Vein endothelial cell (primary cell): ENCODE measurements around the gene KLHL22. TPM values are rescaled to one million over a fixed set of nuclear protein-coding genes. Genes with fewer than 3 reads are reported as not detected.

Experiments used
- small RNA-seq: library from RNA; depleted of rRNA; stranded (forward); fragments of <200 nt; gene quantifications from one replicate; pipeline ENCODE3, GENCODE V24; 2012
- total RNA-seq: library from RNA; depleted of rRNA; stranded (reverse); fragments of >200 nt; gene quantifications from 2 replicates; pipeline ENCODE4 v1.2.3, GENCODE V29; 2012

Gene KLHL22
- 19.4 and 21.9 TPM in 2 replicates for total RNA-seq

DNA sequence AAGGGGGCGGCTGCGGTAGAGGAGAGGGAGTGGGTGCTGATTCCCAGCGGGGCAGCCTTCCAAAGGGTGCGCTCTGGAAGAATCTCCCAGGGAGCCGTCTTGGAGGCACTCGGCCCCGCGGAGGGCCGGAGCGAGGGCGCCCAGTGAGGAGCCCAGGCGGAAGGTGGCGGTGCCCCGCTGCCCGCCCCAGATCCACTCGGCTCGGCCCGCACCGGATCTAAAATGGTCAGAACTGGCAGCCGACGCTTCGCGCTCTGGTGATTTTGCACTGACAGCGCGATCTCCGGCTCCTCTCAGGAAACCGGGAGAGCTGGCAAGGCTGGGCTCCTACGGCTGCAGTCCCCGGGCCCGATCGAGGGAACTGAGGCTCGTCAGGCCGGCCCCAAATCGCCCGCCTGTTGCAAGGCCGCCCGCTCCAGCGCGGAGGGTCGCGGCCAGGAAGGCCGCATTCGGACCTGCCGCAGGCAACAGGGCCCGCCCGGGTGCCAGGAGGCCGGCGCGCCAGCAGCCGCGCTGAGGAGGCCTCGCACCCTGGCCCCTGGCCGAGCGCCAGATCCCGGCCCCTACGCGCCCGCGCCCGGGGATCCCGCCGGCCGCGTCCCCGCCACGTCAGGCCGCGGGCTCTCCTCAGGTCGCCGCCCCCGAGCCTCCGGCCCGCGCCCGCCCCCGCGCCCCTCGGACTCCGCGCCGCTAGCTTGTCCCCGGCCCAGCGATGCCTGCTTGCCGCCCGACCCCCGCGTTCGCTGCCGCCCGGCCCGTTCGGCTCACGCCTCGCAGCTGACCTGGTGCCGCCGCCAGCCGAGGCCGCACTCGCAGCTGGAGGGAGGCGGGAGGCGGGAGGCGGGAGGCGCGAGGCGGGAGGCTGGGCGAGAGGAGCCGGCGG is at the start of gene KLHL22:
Gene KLHL22 (minus strand): TSS at position 818 of the 883 bp plus-strand sequence. CDS start 6,584 bp downstream, outside the sequence.

GRCh38 chr22:20507253-20508066 is 11.9 kb upstream of the KLHL22 start, which contains the start of gene MED15:
Gene MED15, plus strand, starts transcription at chr22:20507610. Its CDS starts 69 bp downstream, at chr22:20507679.

DNA sequence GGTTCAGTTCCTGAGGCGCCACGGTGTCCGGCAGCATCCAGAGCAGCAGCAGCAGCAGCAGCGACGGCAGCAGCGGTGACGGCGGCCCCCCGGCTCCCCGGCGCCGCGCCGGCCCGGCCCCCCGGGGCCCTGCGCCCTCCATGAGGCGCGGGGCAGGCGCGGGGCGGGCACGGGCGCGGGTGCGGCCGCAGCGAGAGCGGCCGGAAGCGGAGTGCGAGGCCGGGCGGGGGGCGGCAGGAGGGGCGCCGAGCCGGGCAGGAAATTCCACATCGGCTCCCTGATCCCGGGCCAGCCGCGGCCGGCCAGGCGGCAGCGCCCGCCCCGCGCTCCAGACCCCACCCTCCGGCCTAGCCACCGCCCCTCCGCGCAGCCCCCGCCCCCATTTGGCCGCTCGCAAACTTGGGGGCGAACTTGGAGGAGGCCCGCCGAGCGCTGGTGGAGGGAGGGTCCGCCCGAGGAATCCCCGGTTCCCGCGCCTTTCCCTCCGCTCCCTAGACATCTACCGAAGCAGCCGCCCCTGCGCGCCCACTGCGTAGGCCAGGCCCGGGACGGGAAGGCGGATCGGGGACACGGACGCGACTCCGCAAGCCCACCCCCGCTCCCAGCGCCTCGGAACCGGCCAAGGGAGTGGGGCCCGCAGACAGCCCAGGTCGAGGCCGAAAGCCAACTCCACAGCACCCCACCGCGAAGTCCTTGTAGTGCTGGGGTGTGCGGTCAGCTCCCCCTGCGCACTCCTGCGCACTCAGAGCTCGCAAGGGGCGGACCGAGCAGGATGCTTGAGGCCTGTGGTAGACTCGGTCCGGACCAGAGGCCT is 57.8 kb downstream of the KLHL22 start, which contains the start of gene SCARF2:
Gene SCARF2 (minus strand): TSS at position 213 of the 814 bp plus-strand sequence. CDS start 71 bp downstream, at position 142.

GRCh38 chr22:20393705-20394476 is 101.7 kb downstream of the KLHL22 start, which contains the start of gene ZNF74:
Gene ZNF74, plus strand, starts transcription at chr22:20394151. Its CDS starts 478 bp downstream, at chr22:20394629.

Small RNA genes within 50 kb of the gene (small RNA-seq; reads per million reads assigned to genes)
- gene RF00019 = not detected
- not detected for gene RN7SL812P
- not detected for gene RNU6-225P
- 0.19 reads per million for gene RNY1P9

Other genes starting within 250 kb of the KLHL22 start
- gene RTN4R, start 227.5 kb downstream of the KLHL22 start, total RNA-seq = 0.65 and 0.76 TPM in 2 replicates
- gene DGCR6L, start 175.7 kb downstream of the KLHL22 start, total RNA-seq = 42.9 and 49.0 TPM in 2 replicates
- gene ZNF74, start 101.6 kb downstream of the KLHL22 start, total RNA-seq = 14.2 and 16.7 TPM in 2 replicates
- 11.0 and 16.3 TPM in 2 replicates for gene SCARF2, start 58.0 kb downstream of the KLHL22 start, total RNA-seq
- gene MED15, start 11.8 kb upstream of the KLHL22 start, total RNA-seq = 56.2 and 61.3 TPM in 2 replicates